AG09309 (cell line): ENCODE measurements around the gene C14orf132.

ENCODE experiments used
- DNase-seq: peaks from one replicate; pipeline ENCODE4 v3.0.0-alpha.2; 2010; ENCODE audit warnings: low read depth
- H3K4me3 ChIP-seq: 2 replicates; pipeline ENCODE4 v1.5.1; 2011; ENCODE audit warnings: mild to moderate bottlenecking, low read depth, low read length, moderate library complexity; ENCODE audit not compliant: control insufficient read depth
- CTCF ChIP-seq: IDR thresholded peaks from 2 replicates; pipeline ENCODE4 v1.5.1; 2011; ENCODE audit warnings: mild to moderate bottlenecking, low read depth, low read length, inconsistent platforms; ENCODE audit not compliant: insufficient read depth, control insufficient read depth; ENCODE audit errors: missing control alignments

Gene C14orf132

DNA sequence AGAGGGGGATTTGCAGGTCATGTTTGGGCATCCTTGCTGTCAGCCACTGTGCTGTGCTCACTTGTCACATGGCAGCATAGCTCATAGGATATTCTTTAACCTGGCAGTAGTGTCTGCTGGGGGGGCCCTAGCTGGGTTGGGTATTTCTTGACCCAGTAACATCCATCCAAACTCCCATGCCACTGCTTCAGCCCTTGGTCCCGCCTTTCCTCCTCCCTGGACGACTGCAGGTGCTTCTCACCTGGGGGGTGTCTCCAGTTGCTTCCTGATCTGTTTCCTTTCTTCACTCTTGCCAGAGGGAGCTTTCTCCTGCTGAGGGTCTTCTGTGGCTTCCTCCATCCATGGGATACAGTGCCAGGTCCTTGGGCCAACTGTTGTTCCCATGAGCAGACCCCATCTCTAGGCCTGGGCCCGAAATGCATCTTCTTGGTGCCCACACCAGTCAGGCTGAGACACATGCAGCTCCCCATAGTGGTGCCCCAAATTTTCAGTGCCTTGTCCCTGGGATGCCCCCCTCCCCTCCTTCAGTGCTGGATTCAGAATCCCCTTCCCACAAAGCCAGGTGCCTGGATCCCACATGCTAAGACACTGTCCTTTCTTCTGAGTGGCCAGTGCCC is 20.5 kb downstream of the C14orf132 start:
- no peak for TF ChIP-seq CTCF
- no peak for DNase-seq
- H3K4me3 ChIP-seq, result no peak overlapping the region

DNA sequence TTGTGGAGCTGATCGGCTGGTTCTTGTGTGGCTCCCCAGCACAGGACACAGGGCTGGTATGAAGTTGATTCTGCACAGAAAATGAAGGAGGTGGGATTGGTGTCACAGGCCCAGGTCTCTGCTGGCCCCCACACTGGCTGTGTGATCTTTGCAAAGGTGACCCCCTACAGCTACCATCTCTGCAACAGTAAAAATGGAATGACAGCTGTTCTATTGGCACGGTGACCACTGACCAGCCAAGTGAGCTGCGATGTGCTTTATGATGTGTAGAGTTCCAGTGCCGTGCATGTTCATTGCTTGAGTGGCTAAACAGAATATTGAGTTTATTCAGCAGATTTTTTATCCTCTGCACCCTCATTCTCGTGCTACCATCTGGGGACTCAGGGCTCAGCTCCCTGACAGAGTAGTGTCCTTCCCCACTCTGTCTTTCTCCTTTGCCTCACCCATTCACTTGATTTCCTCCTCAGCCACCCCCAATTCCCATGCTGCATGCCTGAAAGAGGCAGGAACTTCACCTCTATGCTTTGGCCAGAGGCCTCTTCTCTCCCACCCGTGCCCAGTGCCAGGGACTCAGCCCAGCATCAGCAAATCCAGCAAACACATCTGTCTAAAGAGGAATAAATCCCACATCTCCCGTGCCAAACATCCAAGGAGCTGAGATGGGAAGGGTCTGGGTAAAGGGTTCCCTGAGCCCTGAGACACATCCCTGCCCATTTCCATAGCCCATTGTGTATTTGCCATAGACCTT is 21.2 kb downstream of the C14orf132 start:
- no peak for DNase-seq
- no peak overlapping the region for H3K4me3 ChIP-seq
- no peak for TF ChIP-seq CTCF

GRCh38 chr14:96062010-96062409 is 22.8 kb downstream of the C14orf132 start:
- DNase-seq, result no peak
- TF ChIP-seq CTCF, result no peak

GRCh38 chr14:96062506-96062905 is 23.3 kb downstream of the C14orf132 start:
- no peak for TF ChIP-seq CTCF
- DNase-seq, result no peak
- H3K4me3 ChIP-seq, result no peak overlapping the region

More at GRCh38 chr14:96062010-96062409, 22.8 kb downstream of the C14orf132 start:
- no peak overlapping the region for H3K4me3 ChIP-seq

GRCh38 chr14:96064866-96065265 is 25.7 kb downstream of the C14orf132 start:
- no peak for TF ChIP-seq CTCF
- H3K4me3 ChIP-seq, result no peak overlapping the region
- DNase-seq, result no peak

DNA sequence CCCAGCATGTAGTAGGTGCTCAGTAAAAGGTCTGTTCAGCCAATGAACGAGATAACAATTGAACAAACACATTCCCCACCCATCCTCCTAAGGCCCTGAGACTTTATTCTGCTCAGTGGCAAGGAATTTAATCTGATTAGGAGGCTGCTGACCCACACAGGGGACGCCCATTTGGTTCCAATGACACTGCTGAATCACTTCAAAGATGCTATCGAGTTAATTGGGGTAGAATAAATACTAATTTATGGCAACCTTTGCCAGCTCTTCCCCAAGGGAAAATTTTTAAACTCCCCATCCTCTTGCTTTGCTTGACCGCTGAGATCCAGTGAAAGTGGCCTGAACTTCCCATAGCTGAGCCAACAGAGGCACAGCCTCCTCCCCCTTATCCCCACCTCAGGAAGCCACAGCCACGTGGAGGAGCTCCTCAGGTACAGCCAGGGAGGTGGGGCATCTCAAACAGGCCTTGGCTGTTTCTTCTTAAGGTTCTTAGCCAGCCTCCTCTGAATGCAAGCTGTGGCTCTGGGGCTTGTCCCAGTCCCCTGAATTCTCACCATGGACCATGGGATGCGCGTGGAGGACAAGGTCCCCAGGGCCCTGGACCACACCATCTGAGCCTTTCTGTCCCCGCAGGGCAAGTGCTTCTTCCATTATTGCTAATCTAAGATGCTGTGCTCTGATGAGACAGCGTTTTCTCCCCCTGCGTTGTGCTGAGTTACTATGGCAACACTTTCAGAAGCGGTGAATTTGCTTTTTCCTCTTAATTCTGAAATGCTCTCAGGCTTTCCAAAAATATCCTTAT is 26.7 kb downstream of the C14orf132 start:
- TF ChIP-seq CTCF, result no peak
- DNase-seq, result no peak
- no peak overlapping the region for H3K4me3 ChIP-seq
